HL-60 (cell line): ENCODE results near the gene ZNF134.

Experiments
- DNase-seq, 2 experiments: peaks; one replicate each; pipeline ENCODE4 v3.0.0-alpha.2; 2010 to 2020; ENCODE audit warnings: low read depth in 1 of 2, low spot score in 1 of 2
- H3K27ac ChIP-seq: fragments of 250-450 bp; sonication (Bioruptor Pico); replicated peaks from 2 replicates; pipeline ENCODE4 v1.5.1; 2020; ENCODE audit warnings: mild to moderate bottlenecking, moderate library complexity
- H3K27me3 ChIP-seq: fragments of 250-450 bp; sonication (Bioruptor Pico); 2 replicates; pipeline ENCODE4 v1.5.1; 2021; ENCODE audit warnings: mild to moderate bottlenecking, moderate library complexity; ENCODE audit not compliant: insufficient read depth, poor library complexity, severe bottlenecking
- H3K4me3 ChIP-seq: replicated peaks from 2 replicates; pipeline ENCODE4 v1.5.1; 2011; ENCODE audit warnings: mild to moderate bottlenecking, control low read depth, low read length; ENCODE audit not compliant: insufficient read depth
- CTCF ChIP-seq: IDR thresholded peaks from one replicate; pipeline ENCODE4 v1.5.1; 2011; ENCODE audit warnings: low read length, control low read depth, inconsistent platforms; ENCODE audit not compliant: insufficient read depth
- GABPA ChIP-seq: IDR thresholded peaks from 2 replicates; pipeline ENCODE4 v1.6.1; 2012; ENCODE audit warnings: low read depth
- POLR2AphosphoS5 ChIP-seq: IDR thresholded peaks from 2 replicates; pipeline ENCODE4 v1.6.1; 2012; ENCODE audit warnings: low read depth
- REST ChIP-seq: IDR thresholded peaks from 2 replicates; pipeline ENCODE4 v1.6.1; 2012; ENCODE audit warnings: low read depth; ENCODE audit not compliant: insufficient replicate concordance
- SPI1 ChIP-seq: IDR thresholded peaks from 2 replicates; pipeline ENCODE4 v1.6.1; 2012; ENCODE audit warnings: low read depth, mild to moderate bottlenecking, borderline replicate concordance

ZNF134 gene

GRCh38 chr19:57615346-57615745 lies 1.3 kb downstream of the ZNF134 start:
- no peak for TF ChIP-seq GABPA
- TF ChIP-seq REST = no peak
- TF ChIP-seq CTCF = no peak
- TF ChIP-seq SPI1 = no peak
- TF ChIP-seq POLR2AphosphoS5 = no peak
- no peak overlapping the region for H3K4me3 ChIP-seq
- no peak for DNase-seq
- no peaks in the 10 kb centered on the region for H3K27me3 ChIP-seq
- H3K27ac ChIP-seq = no peak overlapping the region

- no peaks in the 10 kb centered on the region for H3K27me3 ChIP-seq
- no peak overlapping the region for H3K4me3 ChIP-seq
- DNase-seq = no peak
- no peak for TF ChIP-seq CTCF
- TF ChIP-seq REST = no peak
- no peak for TF ChIP-seq GABPA
- no peak for TF ChIP-seq SPI1
- TF ChIP-seq POLR2AphosphoS5 = no peak
- H3K27ac ChIP-seq = no peak overlapping the region
These were observed 6.8 kb downstream of the ZNF134 start for GRCh38 chr19:57620673-57621348.

- DNase-seq = no peak
- no peak for TF ChIP-seq POLR2AphosphoS5
- no peak for TF ChIP-seq REST
- TF ChIP-seq GABPA = no peak
- TF ChIP-seq SPI1 = no peak
- TF ChIP-seq CTCF = no peak
- Histone ChIP-seq H3K27me3 (no peaks in the 10 kb centered on the region), H3K4me3 (no peak overlapping the region), H3K27ac (no peak overlapping the region)
These were observed 9.0 kb downstream of the ZNF134 start for GRCh38 chr19:57623091-57623490.
